Measurements from ENCODE around the gene ADGRL3.

DNA sequence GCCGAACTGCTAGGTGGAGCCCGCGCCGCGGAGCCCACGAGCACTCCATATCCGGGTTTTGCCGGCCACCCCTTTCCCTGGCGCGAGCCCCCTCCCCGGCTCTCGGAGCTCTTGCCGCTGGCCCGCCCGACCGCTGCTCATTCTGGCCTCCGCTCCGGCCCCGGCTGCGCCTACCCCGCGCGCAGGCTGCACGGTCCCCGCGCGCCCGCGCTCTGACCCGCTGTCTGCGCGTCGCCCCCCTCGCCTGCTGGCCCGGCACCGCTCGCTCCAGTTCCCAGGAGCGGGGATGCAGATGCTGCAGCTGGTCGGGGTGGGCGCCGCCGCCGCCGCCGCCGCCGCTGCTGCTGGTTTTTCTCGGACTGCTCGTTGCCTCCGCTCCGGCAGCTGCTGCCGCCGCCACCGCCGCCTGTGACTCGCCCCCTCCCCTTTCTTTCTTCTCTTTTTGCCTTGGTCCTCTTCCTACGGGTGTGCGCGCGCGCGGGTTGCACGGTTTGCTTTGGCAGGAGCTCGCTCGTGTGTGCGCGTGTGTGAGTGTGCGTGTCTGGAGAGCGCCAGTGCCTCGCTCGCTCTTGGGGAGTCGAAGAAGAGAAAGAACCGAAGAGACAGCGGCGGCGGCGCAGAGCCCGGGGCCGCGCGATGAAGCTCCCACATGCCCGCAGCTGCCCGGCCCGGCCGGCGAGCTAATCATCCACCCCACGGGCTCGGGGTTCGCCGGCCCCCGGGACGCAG is at the start of gene ADGRL3:
- TF ChIP-seq CTCF (IDR thresholded peaks at IDR 0.05; ENCODE audit: low read depth, low read length) (no peak), EZH2phosphoT487 (IDR thresholded peaks at IDR 0.05; ENCODE audit: low read depth) (no peak)

All from OCI-LY3 (cell line).